GM12878 (cell line): ENCODE measurements around the gene CXCR6. TPM values are rescaled to one million over a fixed set of nuclear protein-coding genes. Genes with fewer than 3 reads are reported as not detected.

Experiments
- ATAC-seq: fragments of 200-7000 bp; cut with Tn5 transposase; 3 replicates; pipeline ENCODE4 v1.9.1; 2020; ENCODE audit warnings: mild to moderate bottlenecking, moderate library complexity
- BruUV-seq: library from RNA; stranded (reverse); fragments of 400-500 nt; replicated peaks from 2 replicates; lab custom pipeline; 2021; lab: Mats Ljungman, UMichigan
- CTCF ChIA-PET: fragments of 300-600 bp; sonication (Branson Sonifier 250); formaldehyde crosslinking; extraction: SDS; loops from one replicate; lab custom pipeline; 2021; ENCODE audit warnings: inconsistent platforms; lab: Yijun Ruan, JAX
- POLR2A ChIA-PET: fragments of 350-600 bp; formaldehyde crosslinking; extraction: SDS; loops from one replicate; lab custom pipeline; 2021; ENCODE audit warnings: inconsistent platforms; lab: Charles Lee
- RAD21 ChIA-PET: fragments of 300-600 bp; sonication (Branson Sonifier 250); formaldehyde crosslinking; loops from one replicate; lab custom pipeline; 2023; ENCODE audit warnings: antibody characterized with exemption; ENCODE audit not compliant: unreplicated experiment; lab: Charles Lee
- SMC1A ChIA-PET: fragments of 300-600 bp; sonication (Branson Sonifier 250); formaldehyde crosslinking; loops from one replicate; lab custom pipeline; 2023; ENCODE audit not compliant: unreplicated experiment, uncharacterized antibody; lab: Charles Lee
- DNase-seq: peaks from one replicate; pipeline ENCODE4 v3.0.0-alpha.2; 2011; ENCODE audit warnings: low read depth, low spot score
- FAIRE-seq: peaks from 3 replicates; lab custom pipeline; 2011; peaks lifted over from hg19 to GRCh38; lab: Jason Lieb, UNC
- H2AFZ ChIP-seq: 2 replicates; pipeline ENCODE4 v1.6.0; 2011; ENCODE audit warnings: low read depth, low read length, control low read depth; ENCODE audit not compliant: control insufficient read depth
- H3K27ac ChIP-seq: 2 replicates; pipeline ENCODE4 v1.5.1; 2011; ENCODE audit warnings: control low read depth; ENCODE audit not compliant: control insufficient read depth, insufficient read depth
- H3K27me3 ChIP-seq, 2 experiments: replicated peaks in 1 of 2; 2 replicates each; pipeline versions ENCODE4 v1.6.0 to v1.6.1; 2011; ENCODE audit warnings: low read length in 1 of 2; ENCODE audit not compliant: control insufficient read depth in 2 of 2, insufficient read depth in 2 of 2
- H3K36me3 ChIP-seq, 2 experiments: 2 replicates each; pipeline ENCODE4 v1.5.1; 2011; ENCODE audit warnings: low read length in 1 of 2; ENCODE audit not compliant: control insufficient read depth in 2 of 2, insufficient read depth in 2 of 2
- H3K4me1 ChIP-seq: 2 replicates; pipeline ENCODE4 v1.6.1; 2011; ENCODE audit warnings: mild to moderate bottlenecking, low read length, moderate library complexity, mixed read lengths; ENCODE audit not compliant: control insufficient read depth, insufficient read depth
- H3K4me2 ChIP-seq: 2 replicates; pipeline ENCODE4 v1.6.0; 2011; ENCODE audit warnings: control low read depth; ENCODE audit not compliant: control insufficient read depth, insufficient read depth
- H3K4me3 ChIP-seq: fragments of 200-600 bp; sonication (generic); 2 replicates; pipeline ENCODE4 v1.5.1; 2016
- H3K79me2 ChIP-seq: 2 replicates; pipeline ENCODE4 v1.6.0; 2011; ENCODE audit warnings: low read length; ENCODE audit not compliant: control insufficient read depth, insufficient read depth
- H3K9ac ChIP-seq: 2 replicates; pipeline ENCODE4 v1.8.0; 2011; ENCODE audit warnings: low read length, control low read depth, mixed read lengths; ENCODE audit not compliant: control insufficient read depth, insufficient read depth
- H3K9me3 ChIP-seq: replicated peaks from 3 replicates; pipeline ENCODE4 v1.5.1; 2011; ENCODE audit warnings: mild to moderate bottlenecking, low read length; ENCODE audit not compliant: control insufficient read depth, insufficient read depth
- H4K20me1 ChIP-seq: 2 replicates; pipeline ENCODE4 v1.6.0; 2011; ENCODE audit not compliant: control insufficient read depth, insufficient read depth
- EP300 ChIP-seq, 2 experiments: fragments of 150-350 bp in 1 of 2; IDR thresholded peaks; 2 replicates each; pipeline ENCODE4 v1.6.1; 2011 to 2012; ENCODE audit warnings: low read depth in 2 of 2, low read length in 2 of 2, borderline replicate concordance in 1 of 2, improper control_type of control experiment in 1 of 2, inconsistent platforms in 1 of 2; ENCODE audit not compliant: control insufficient read depth in 1 of 2
- KAT2A ChIP-seq: conservative IDR thresholded peaks from 2 replicates; pipeline ENCODE4 v1.6.1; 2011; ENCODE audit warnings: low read depth, low read length; ENCODE audit not compliant: control insufficient read depth
- SMARCA5 ChIP-seq: fragments of 450-650 bp; IDR thresholded peaks from 2 replicates; pipeline ENCODE4 v1.6.1; 2017; ENCODE audit warnings: mild to moderate bottlenecking
- SRF ChIP-seq, 2 experiments: IDR thresholded peaks; 2 replicates each; pipeline ENCODE4 v1.6.1; 2011; ENCODE audit warnings: low read depth in 2 of 2, low read length in 2 of 2, mild to moderate bottlenecking in 1 of 2, moderate library complexity in 1 of 2
- WGBS: methylation state at CpG from one replicate; pipeline ENCODE4 v1.1.6; 2016; ENCODE audit warnings: low lambda C conversion rate; ENCODE audit not compliant: insufficient replicate concordance, insufficient coverage; ENCODE audit errors: missing lambda C conversion rate; 5-methylcytosine and 5-hydroxymethylcytosine counted together
- in situ Hi-C: fragments of 300-500 bp; cut with MboI; formaldehyde crosslinking; loops from 9 replicates; pipeline ENCODE4 v1.14.3; 2018; ENCODE audit warnings: mixed read lengths
- intact Hi-C: fragments of 100-400 bp; cut with micrococcal nuclease; formaldehyde crosslinking; loops from one replicate; pipeline ENCODE4 v1.14.2; 2022; ENCODE audit not compliant: unreplicated experiment
- polyA plus RNA-seq, 11 experiments: library from polyadenylated mRNA; depleted of rRNA in 4 of 11; unstranded in 6 of 11; stranded (reverse) in 5 of 11; fragments of >200 nt; fragmentation: Nextera tagmentation in 4 of 11; fragmentation: Illumina TruSeq in 1 of 11; extraction: Ambion mirVana in 4 of 11; extraction: Trizol in 1 of 11; gene quantifications; 1 replicate in 1 of 11; 2 replicates in 10 of 11; pipeline versions ENCODE4 v1.2.1 to v1.2.3, GENCODE V29; 2011 to 2016; ENCODE audit warnings: inconsistent platforms in 2 of 11, missing spikeins in 2 of 11, low read depth in 1 of 11
- total RNA-seq, 4 experiments: library from RNA; depleted of rRNA in 3 of 4; stranded (reverse); fragments of >200 nt in 3 of 4; fragmentation: Illumina TruSeq in 1 of 4; extraction: Trizol in 1 of 4; gene quantifications; 2 replicates each; pipeline versions ENCODE4 v1.2.1 to v1.2.3, GENCODE V29; 2013 to 2021
- TF ChIP-seq, protein P1 (sequence below): fragments of 450-650 bp; IDR thresholded peaks from 2 replicates; pipeline ENCODE4 v1.6.1; 2017; ENCODE audit warnings: borderline replicate concordance
- TF ChIP-seq, protein P2 (sequence below): fragments of 450-650 bp; IDR thresholded peaks from 2 replicates; pipeline ENCODE4 v1.6.1; 2018; ENCODE audit warnings: mild to moderate bottlenecking, low read depth, moderate library complexity; ENCODE audit not compliant: partially characterized antibody
- TF ChIP-seq, protein P3 (sequence below): fragments of 450-650 bp; IDR thresholded peaks from 2 replicates; pipeline ENCODE4 v1.6.1; 2017; ENCODE audit warnings: mild to moderate bottlenecking, moderate library complexity

The CXCR6 gene
- total and polyA plus RNA-seq, 10 of the 15 experiments (the other 5 are each of a cell fraction or from before 2014, with no cell fraction given) = 0.04 to 0.20 (median 0.12) TPM; not detected in 5

DNA sequence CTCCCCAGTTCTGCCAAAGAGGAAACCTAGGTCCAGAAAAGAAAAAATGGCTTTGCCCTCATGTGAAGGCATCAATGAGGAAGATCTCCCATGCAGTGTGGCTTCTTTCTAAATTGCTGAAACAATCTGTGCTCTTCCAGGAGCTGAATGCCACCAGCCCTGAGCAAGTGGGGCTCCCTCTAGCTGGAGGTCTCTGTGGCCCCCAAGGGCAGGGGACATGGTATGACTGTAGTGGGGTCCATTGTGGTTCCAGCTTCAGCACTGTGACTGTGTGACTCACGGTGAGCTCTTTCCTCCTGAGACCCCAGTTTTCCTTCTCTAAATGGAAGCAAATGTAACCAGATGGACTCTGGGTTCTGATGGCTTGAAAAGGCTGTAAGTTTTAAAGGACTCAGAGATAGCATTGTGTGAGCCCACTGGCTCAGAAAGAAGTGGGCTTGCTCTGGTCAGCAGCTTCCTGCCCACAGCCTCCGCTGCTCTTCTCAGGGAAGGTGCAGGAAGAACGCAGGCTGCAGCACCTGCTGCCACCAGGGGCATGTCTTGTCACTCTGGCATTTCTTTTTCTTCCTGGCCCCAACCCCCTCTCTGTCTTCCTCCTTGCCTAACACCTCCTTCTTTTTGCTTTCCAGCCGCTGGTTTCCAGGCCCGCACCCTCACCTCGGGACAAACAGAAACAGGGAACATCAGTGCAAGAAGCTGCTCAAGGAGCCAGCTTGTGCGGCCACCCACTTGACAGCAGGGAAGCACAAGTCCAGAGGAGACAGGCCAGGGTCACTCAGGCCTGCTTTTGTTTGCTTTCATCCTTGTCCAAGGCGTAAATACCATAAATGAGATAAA is 5.8 kb upstream of the CXCR6 start:
- no peaks in the 10 kb centered on the region for H4K20me1 ChIP-seq
- CTCF ChIA-PET = interaction anchor here (0.8 to 9.0 kb wide), 18 partner anchors 16 to 440 kb away, joined by 3 to 478 read pairs (median 6); partner anchors contain the start of genes CCR5 and FYCO1
- DNase-seq (no peak), ATAC-seq (no peak), FAIRE-seq (no peak)
- no peak overlapping the region for H3K27ac ChIP-seq
- intact Hi-C loops = loop anchor here (1.0 to 2.0 kb wide), 2 partner anchors 142 to 271 kb away; partner anchors contain the start of gene CCR1
- in situ Hi-C loops = no loop called here
- 98% methylated on average over 8 of the region's 8 CpGs for WGBS
- peaks cover 0 to 1% of the 10 kb centered on the region in 2 experiments; a peak in 2 of 4 replicates for H3K36me3 ChIP-seq
- H3K9me3 ChIP-seq = no peaks in the 10 kb centered on the region; the same call in 2 of the 3 replicates
- no peaks in the 10 kb centered on the region for H3K79me2 ChIP-seq
- no peak overlapping the region for H3K4me2 ChIP-seq
- no peak overlapping the region for H3K4me3 ChIP-seq
- POLR2A ChIA-PET = interaction anchor here (4.5 kb wide), 1 partner anchor 140 kb away, joined by 29 read pairs; no protein-coding TSS in a partner anchor
- SMC1A ChIA-PET = interaction anchor here (0.8 to 21.6 kb wide), 11 partner anchors 16 to 271 kb away, joined by 3 to 523 read pairs (median 5); partner anchors contain the start of genes CCR1 and FYCO1
- BruUV-seq = no TSS peak
- no peak overlapping the region for H2AFZ ChIP-seq
- H3K9ac ChIP-seq = no peak overlapping the region
- H3K27me3 ChIP-seq = no peaks in the 10 kb centered on the region
- peaks cover 7% of the 10 kb centered on the region for H3K4me1 ChIP-seq
- TF ChIP-seq SRF (IDR thresholded peaks at IDR 0.05; ENCODE audit: low read depth in 2 of 2, low read length in 2 of 2) (no peak), EP300 (IDR thresholded peaks at IDR 0.05; ENCODE audit: borderline replicate concordance in 1 of 2, control insufficient read depth in 1 of 2, low read depth in 2 of 2, low read length in 2 of 2) (no peak), SMARCA5 (no peak), KAT2A (no peak)
- TF ChIP-seq, protein P1, sequence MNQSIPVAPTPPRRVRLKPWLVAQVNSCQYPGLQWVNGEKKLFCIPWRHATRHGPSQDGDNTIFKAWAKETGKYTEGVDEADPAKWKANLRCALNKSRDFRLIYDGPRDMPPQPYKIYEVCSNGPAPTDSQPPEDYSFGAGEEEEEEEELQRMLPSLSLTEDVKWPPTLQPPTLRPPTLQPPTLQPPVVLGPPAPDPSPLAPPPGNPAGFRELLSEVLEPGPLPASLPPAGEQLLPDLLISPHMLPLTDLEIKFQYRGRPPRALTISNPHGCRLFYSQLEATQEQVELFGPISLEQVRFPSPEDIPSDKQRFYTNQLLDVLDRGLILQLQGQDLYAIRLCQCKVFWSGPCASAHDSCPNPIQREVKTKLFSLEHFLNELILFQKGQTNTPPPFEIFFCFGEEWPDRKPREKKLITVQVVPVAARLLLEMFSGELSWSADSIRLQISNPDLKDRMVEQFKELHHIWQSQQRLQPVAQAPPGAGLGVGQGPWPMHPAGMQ = no peak
- TF ChIP-seq, protein P2, sequence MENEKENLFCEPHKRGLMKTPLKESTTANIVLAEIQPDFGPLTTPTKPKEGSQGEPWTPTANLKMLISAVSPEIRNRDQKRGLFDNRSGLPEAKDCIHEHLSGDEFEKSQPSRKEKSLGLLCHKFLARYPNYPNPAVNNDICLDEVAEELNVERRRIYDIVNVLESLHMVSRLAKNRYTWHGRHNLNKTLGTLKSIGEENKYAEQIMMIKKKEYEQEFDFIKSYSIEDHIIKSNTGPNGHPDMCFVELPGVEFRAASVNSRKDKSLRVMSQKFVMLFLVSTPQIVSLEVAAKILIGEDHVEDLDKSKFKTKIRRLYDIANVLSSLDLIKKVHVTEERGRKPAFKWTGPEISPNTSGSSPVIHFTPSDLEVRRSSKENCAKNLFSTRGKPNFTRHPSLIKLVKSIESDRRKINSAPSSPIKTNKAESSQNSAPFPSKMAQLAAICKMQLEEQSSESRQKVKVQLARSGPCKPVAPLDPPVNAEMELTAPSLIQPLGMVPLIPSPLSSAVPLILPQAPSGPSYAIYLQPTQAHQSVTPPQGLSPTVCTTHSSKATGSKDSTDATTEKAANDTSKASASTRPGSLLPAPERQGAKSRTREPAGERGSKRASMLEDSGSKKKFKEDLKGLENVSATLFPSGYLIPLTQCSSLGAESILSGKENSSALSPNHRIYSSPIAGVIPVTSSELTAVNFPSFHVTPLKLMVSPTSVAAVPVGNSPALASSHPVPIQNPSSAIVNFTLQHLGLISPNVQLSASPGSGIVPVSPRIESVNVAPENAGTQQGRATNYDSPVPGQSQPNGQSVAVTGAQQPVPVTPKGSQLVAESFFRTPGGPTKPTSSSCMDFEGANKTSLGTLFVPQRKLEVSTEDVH = no peak
- TF ChIP-seq, protein P3, sequence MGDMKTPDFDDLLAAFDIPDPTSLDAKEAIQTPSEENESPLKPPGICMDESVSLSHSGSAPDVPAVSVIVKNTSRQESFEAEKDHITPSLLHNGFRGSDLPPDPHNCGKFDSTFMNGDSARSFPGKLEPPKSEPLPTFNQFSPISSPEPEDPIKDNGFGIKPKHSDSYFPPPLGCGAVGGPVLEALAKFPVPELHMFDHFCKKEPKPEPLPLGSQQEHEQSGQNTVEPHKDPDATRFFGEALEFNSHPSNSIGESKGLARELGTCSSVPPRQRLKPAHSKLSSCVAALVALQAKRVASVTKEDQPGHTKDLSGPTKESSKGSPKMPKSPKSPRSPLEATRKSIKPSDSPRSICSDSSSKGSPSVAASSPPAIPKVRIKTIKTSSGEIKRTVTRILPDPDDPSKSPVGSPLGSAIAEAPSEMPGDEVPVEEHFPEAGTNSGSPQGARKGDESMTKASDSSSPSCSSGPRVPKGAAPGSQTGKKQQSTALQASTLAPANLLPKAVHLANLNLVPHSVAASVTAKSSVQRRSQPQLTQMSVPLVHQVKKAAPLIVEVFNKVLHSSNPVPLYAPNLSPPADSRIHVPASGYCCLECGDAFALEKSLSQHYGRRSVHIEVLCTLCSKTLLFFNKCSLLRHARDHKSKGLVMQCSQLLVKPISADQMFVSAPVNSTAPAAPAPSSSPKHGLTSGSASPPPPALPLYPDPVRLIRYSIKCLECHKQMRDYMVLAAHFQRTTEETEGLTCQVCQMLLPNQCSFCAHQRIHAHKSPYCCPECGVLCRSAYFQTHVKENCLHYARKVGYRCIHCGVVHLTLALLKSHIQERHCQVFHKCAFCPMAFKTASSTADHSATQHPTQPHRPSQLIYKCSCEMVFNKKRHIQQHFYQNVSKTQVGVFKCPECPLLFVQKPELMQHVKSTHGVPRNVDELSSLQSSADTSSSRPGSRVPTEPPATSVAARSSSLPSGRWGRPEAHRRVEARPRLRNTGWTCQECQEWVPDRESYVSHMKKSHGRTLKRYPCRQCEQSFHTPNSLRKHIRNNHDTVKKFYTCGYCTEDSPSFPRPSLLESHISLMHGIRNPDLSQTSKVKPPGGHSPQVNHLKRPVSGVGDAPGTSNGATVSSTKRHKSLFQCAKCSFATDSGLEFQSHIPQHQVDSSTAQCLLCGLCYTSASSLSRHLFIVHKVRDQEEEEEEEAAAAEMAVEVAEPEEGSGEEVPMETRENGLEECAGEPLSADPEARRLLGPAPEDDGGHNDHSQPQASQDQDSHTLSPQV = no peak
- RAD21 ChIA-PET = interaction anchor here (1.3 to 6.8 kb wide), 4 partner anchors 15 to 433 kb away, joined by 3 to 213 read pairs (median 7); partner anchors contain the start of gene CCR5
